Endodermal cell (in vitro differentiated cells): Measurements from ENCODE around the gene ATP5F1E. TPM values are rescaled to one million over a fixed set of nuclear protein-coding genes. Genes with fewer than 3 reads are reported as not detected.

Experiments used
- DNase-seq: peaks from one replicate; pipeline ENCODE4 v3.0.0-alpha.2; 2017
- H3K27ac ChIP-seq: 2 replicates; pipeline ENCODE4 v1.5.1; 2013; ENCODE audit warnings: mild to moderate bottlenecking, low read depth, low read length, moderate library complexity
- H3K27me3 ChIP-seq: 2 replicates; pipeline ENCODE4 v1.6.1; 2013; ENCODE audit warnings: mild to moderate bottlenecking, low read length, moderate library complexity; ENCODE audit not compliant: insufficient read depth, control insufficient read depth, poor library complexity, severe bottlenecking
- H3K36me3 ChIP-seq: 2 replicates; pipeline ENCODE4 v1.7.0; 2013; ENCODE audit warnings: mild to moderate bottlenecking, low read length, moderate library complexity; ENCODE audit not compliant: control insufficient read depth, insufficient read depth
- H3K4me1 ChIP-seq: one replicate; pipeline ENCODE4 v1.7.0; 2013; ENCODE audit warnings: low read length; ENCODE audit not compliant: control insufficient read depth, insufficient read depth
- H3K4me3 ChIP-seq: 2 replicates; pipeline ENCODE4 v1.5.1; 2013; ENCODE audit warnings: mild to moderate bottlenecking, low read length, moderate library complexity
- H3K9ac ChIP-seq: 2 replicates; pipeline ENCODE4 v1.6.1; 2013; ENCODE audit warnings: mild to moderate bottlenecking, low read length, moderate library complexity; ENCODE audit not compliant: poor library complexity, severe bottlenecking; ENCODE audit errors: extremely low read depth
- H3K9me3 ChIP-seq: 2 replicates; pipeline ENCODE4 v1.6.1; 2013; ENCODE audit warnings: mild to moderate bottlenecking, low read length, moderate library complexity; ENCODE audit not compliant: control insufficient read depth
- H3K27ac Mint-ChIP-seq: 2 replicates; pipeline ENCODE4 v1.8.0; 2020; ENCODE audit warnings: mixed read lengths
- H3K27me3 Mint-ChIP-seq: 2 replicates; pipeline ENCODE4 v1.8.0; 2021; ENCODE audit warnings: mild to moderate bottlenecking, mixed read lengths; ENCODE audit not compliant: insufficient read depth
- H3K36me3 Mint-ChIP-seq: 2 replicates; pipeline ENCODE4 v1.8.0; 2020; ENCODE audit warnings: low read depth, mixed read lengths
- H3K4me1 Mint-ChIP-seq: 2 replicates; pipeline ENCODE4 v1.8.0; 2020; ENCODE audit warnings: mixed read lengths
- H3K4me3 Mint-ChIP-seq: 2 replicates; pipeline ENCODE4 v1.8.0; 2020; ENCODE audit warnings: mild to moderate bottlenecking, moderate library complexity, mixed read lengths
- H3K9me3 Mint-ChIP-seq: 2 replicates; pipeline ENCODE4 v1.8.0; 2020; ENCODE audit warnings: mild to moderate bottlenecking, mixed read lengths
- CTCF ChIP-seq: fragments of 200-600 bp; sonication (generic); conservative IDR thresholded peaks from 2 replicates; pipeline ENCODE4 v1.5.0; 2021; ENCODE audit warnings: antibody characterized with exemption, mild to moderate bottlenecking
- WGBS, 2 experiments: methylation state at CpG; one replicate each; pipeline versions ENCODE4 v1.1.5 to v1.1.7; 2013; ENCODE audit warnings: missing lambda C conversion rate in 2 of 2, mixed read lengths in 1 of 2; ENCODE audit not compliant: insufficient coverage in 1 of 2, insufficient read length in 1 of 2; 5-methylcytosine and 5-hydroxymethylcytosine counted together
- total RNA-seq, 2 donors: library from RNA; stranded (reverse); fragmentation: NEBNext Ultra II Directional in 1 of 2; extraction: Animal tissue kit (Norgen Biotek cat#: 25700) in 1 of 2; gene quantifications; 2 replicates in 1 of 2; 3 replicates in 1 of 2; pipeline ENCODE4 v1.2.1, GENCODE V29; 2021

The ATP5F1E gene
- total RNA-seq, 2 donors from 2014 or later = 52.6 to 62.6 TPM

GRCh38 chr20:59035381-59035780, 3.2 kb upstream of the ATP5F1E start:
- Mint-ChIP-seq H3K9me3 (no peaks in the 10 kb centered on the region), H3K4me3 (no peak overlapping the region), H3K4me1 (peaks cover 1% of the 10 kb centered on the region), H3K36me3 (peaks cover 46% of the 10 kb centered on the region), H3K27me3 (peaks cover 8% of the 10 kb centered on the region), H3K27ac (no peak overlapping the region)
- H3K36me3 ChIP-seq = peaks cover 59% of the 10 kb centered on the region
- H3K4me1 ChIP-seq = peaks cover 3% of the 10 kb centered on the region
- H3K27ac ChIP-seq = no peak overlapping the region
- no peaks in the 10 kb centered on the region for H3K27me3 ChIP-seq
- TF ChIP-seq CTCF = no peak
- H3K9ac ChIP-seq = no peak overlapping the region
- H3K4me3 ChIP-seq = no peak overlapping the region
- no peaks in the 10 kb centered on the region for H3K9me3 ChIP-seq
- 91 to 95% methylated on average over 3 of the region's 3 CpGs for WGBS, 2 experiments
- DNase-seq = no peak

DNA sequence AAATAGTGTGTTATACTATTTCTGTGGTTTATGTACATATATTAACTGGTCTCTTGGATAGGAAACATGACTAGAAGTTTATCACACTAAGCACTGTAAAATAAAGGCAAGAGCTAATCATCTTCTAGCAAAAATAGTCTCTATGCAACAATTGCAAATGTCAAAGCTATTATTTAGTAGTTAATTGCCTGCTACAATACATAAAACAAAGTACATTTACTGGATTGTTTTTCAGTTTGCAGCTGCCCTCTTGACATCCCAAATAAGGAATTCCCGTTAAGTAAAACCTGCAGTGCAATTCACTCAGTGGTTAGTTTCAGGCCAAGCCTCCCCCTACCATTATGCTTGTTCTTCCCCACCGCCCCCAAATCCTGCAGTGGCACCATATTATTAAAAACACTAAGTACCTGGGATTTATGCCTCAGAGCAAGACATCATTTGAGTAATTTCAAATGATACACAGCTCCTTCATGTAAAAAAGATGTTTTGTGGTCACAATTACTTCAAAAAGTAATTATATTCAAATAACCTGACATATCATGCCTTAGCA, 1.6 kb upstream of the ATP5F1E start:
- TF ChIP-seq CTCF = no peak
- 88 to 93% methylated on average over 2 of the region's 2 CpGs for WGBS, 2 experiments
- Mint-ChIP-seq H3K9me3 (no peaks in the 10 kb centered on the region), H3K27me3 (peaks cover 20% of the 10 kb centered on the region), H3K4me1 (peaks cover 14% of the 10 kb centered on the region), H3K36me3 (peaks cover 61% of the 10 kb centered on the region), H3K4me3 (no peak overlapping the region), H3K27ac (no peak overlapping the region)
- H3K9me3 ChIP-seq = no peaks in the 10 kb centered on the region
- no peak overlapping the region for H3K9ac ChIP-seq
- peaks cover 3% of the 10 kb centered on the region for H3K4me1 ChIP-seq
- H3K4me3 ChIP-seq = no peak overlapping the region
- peaks cover 69% of the 10 kb centered on the region for H3K36me3 ChIP-seq
- H3K27ac ChIP-seq = no peak overlapping the region
- no peaks in the 10 kb centered on the region for H3K27me3 ChIP-seq
- DNase-seq = no peak

GRCh38 chr20:59033093-59033492, 958 bp upstream of the ATP5F1E start:
- peak overlapping the region; percentile 55 for H3K9ac ChIP-seq
- 100% methylated on average over 1 of the region's 1 CpG; no CpG with 5 or more reads in 1 of the 2 experiments for WGBS, 2 experiments
- DNase-seq = no peak

More at GRCh38 chr20:59033093-59033492, 958 bp upstream of the ATP5F1E start:
- H3K27me3 Mint-ChIP-seq = peaks cover 25% of the 10 kb centered on the region
- peaks cover 61% of the 10 kb centered on the region for H3K36me3 Mint-ChIP-seq
- H3K27ac Mint-ChIP-seq = no peak overlapping the region
- Histone ChIP-seq H3K36me3 (peaks cover 69% of the 10 kb centered on the region), H3K4me1 (peaks cover 3% of the 10 kb centered on the region), H3K4me3 (peak overlapping the region; percentile 89), H3K9me3 (no peaks in the 10 kb centered on the region), H3K27ac (no peak overlapping the region), H3K27me3 (no peaks in the 10 kb centered on the region)
- peaks cover 20% of the 10 kb centered on the region for H3K4me1 Mint-ChIP-seq
- H3K9me3 Mint-ChIP-seq = no peaks in the 10 kb centered on the region
- TF ChIP-seq CTCF = no peak
- H3K4me3 Mint-ChIP-seq = peak overlapping the region; percentile 84
